Liver (tissue), 9 donors: ENCODE results near the gene MAMDC2. TPM values are rescaled to one million over a fixed set of nuclear protein-coding genes. Genes with fewer than 3 reads are reported as not detected.
A peak's percentile ranks its signal among the peaks of the same experiment; 100 is the strongest.

Source experiments
- DNase-seq: peaks from one replicate; pipeline ENCODE4 v3.0.0-alpha.2; 2017; ENCODE audit warnings: low spot score
- H3K27ac ChIP-seq, 2 donors: one replicate each; pipeline ENCODE4 v1.7.0; 2013; ENCODE audit warnings: inconsistent platforms in 2 of 2, low read length in 2 of 2, control low read depth in 1 of 2, low read depth in 1 of 2, mild to moderate bottlenecking in 1 of 2
- H3K27me3 ChIP-seq, 4 donors: one replicate each; pipeline versions ENCODE4 v1.6.1 to v1.7.0; 2013; ENCODE audit warnings: low read length in 3 of 4, inconsistent platforms in 1 of 4, mild to moderate bottlenecking in 1 of 4, moderate library complexity in 1 of 4; ENCODE audit not compliant: control insufficient read depth in 4 of 4, insufficient read depth in 4 of 4
- H3K36me3 ChIP-seq, 4 donors: one replicate each; pipeline versions ENCODE4 v1.6.1 to v1.7.0; 2013; ENCODE audit warnings: low read length in 3 of 4, mild to moderate bottlenecking in 3 of 4, low read depth in 1 of 4, moderate library complexity in 1 of 4; ENCODE audit not compliant: control insufficient read depth in 4 of 4, insufficient read depth in 3 of 4
- H3K4me1 ChIP-seq, 4 donors: one replicate each; pipeline versions ENCODE4 v1.6.1 to v1.7.0; 2013; ENCODE audit warnings: low read length in 3 of 4, mild to moderate bottlenecking in 3 of 4, moderate library complexity in 1 of 4; ENCODE audit not compliant: control insufficient read depth in 4 of 4, insufficient read depth in 4 of 4
- H3K4me3 ChIP-seq, 3 donors: one replicate each; pipeline versions ENCODE4 v1.6.1 to v1.7.0; 2013; ENCODE audit warnings: low read length in 3 of 3, control low read depth in 1 of 3, low read depth in 1 of 3, mild to moderate bottlenecking in 1 of 3
- H3K9ac ChIP-seq, 2 donors: one replicate each; pipeline ENCODE4 v1.7.0; 2013; ENCODE audit warnings: low read length in 2 of 2, mild to moderate bottlenecking in 2 of 2, moderate library complexity in 2 of 2, control low read depth in 1 of 2, low read depth in 1 of 2
- H3K9me3 ChIP-seq, 4 donors: one replicate each; pipeline versions ENCODE4 v1.6.1 to v1.7.0; 2013; ENCODE audit warnings: low read length in 3 of 4; ENCODE audit not compliant: control insufficient read depth in 4 of 4
- ATF3 ChIP-seq: IDR thresholded peaks from 2 replicates; pipeline ENCODE4 v1.6.1; 2016; ENCODE audit warnings: antibody characterized with exemption
- CTCF ChIP-seq: fragments of 150-350 bp; IDR thresholded peaks from 2 replicates; pipeline ENCODE4 v1.5.1; 2017; ENCODE audit warnings: improper control_type of control experiment, low read depth, low read length; ENCODE audit not compliant: missing input control
- FOXA2 ChIP-seq: IDR thresholded peaks from 2 replicates; pipeline ENCODE4 v1.6.1; 2016; ENCODE audit warnings: antibody characterized with exemption
- GABPA ChIP-seq, 2 donors: IDR thresholded peaks in 1 of 2; conservative IDR thresholded peaks in 1 of 2; 2 replicates each; pipeline ENCODE4 v1.6.1; 2016; ENCODE audit warnings: antibody characterized with exemption in 2 of 2, mild to moderate bottlenecking in 1 of 2, moderate library complexity in 1 of 2
- HNF4G ChIP-seq: IDR thresholded peaks from 2 replicates; pipeline ENCODE4 v1.6.1; 2016; ENCODE audit warnings: antibody characterized with exemption
- NR2F2 ChIP-seq: IDR thresholded peaks from 2 replicates; pipeline ENCODE4 v1.6.1; 2016; ENCODE audit warnings: antibody characterized with exemption
- RAD21 ChIP-seq, 2 donors: IDR thresholded peaks; 2 replicates each; pipeline ENCODE4 v1.6.1; 2016; ENCODE audit warnings: antibody characterized with exemption in 2 of 2, mild to moderate bottlenecking in 2 of 2
- RXRA ChIP-seq, 2 donors: IDR thresholded peaks; 2 replicates each; pipeline ENCODE4 v1.6.1; 2017 to 2018; ENCODE audit warnings: antibody characterized with exemption in 2 of 2, mild to moderate bottlenecking in 1 of 2
- SP1 ChIP-seq: IDR thresholded peaks from 2 replicates; pipeline ENCODE4 v1.6.1; 2018; ENCODE audit warnings: antibody characterized with exemption, mild to moderate bottlenecking
- TAF1 ChIP-seq: conservative IDR thresholded peaks from 2 replicates; pipeline ENCODE4 v1.6.1; 2016; ENCODE audit warnings: antibody characterized with exemption, mild to moderate bottlenecking
- YY1 ChIP-seq: IDR thresholded peaks from 2 replicates; pipeline ENCODE4 v1.6.1; 2016; ENCODE audit warnings: antibody characterized with exemption, mild to moderate bottlenecking
- WGBS: extraction: QIAGEN DNeasy Blood & Tissue Kit; methylation state at CpG from one replicate; pipeline ENCODE4 v1.1.7; 2013; 5-methylcytosine and 5-hydroxymethylcytosine counted together
- polyA plus RNA-seq, 2 donors: library from polyadenylated mRNA; stranded (reverse) in 1 of 2; unstranded in 1 of 2; fragments of 200-250 nt in 1 of 2; fragments of >200 nt in 1 of 2; fragmentation: Nextera tagmentation in 1 of 2; extraction: Ambion mirVana in 1 of 2; gene quantifications; one replicate each; pipeline versions ENCODE4 v1.2.1 to v1.2.3, GENCODE V29; 2013 to 2015
- total RNA-seq, 2 donors: library from RNA; depleted of rRNA; stranded (reverse); fragments of >200 nt; gene quantifications; one replicate each; pipeline ENCODE4 v1.2.3, GENCODE V29; 2014
- TF ChIP-seq, protein P1 (sequence below): IDR thresholded peaks from 2 replicates; pipeline ENCODE4 v1.6.1; 2016; ENCODE audit warnings: antibody characterized with exemption, mild to moderate bottlenecking
- donor health status: healthy.
- donor health status: healthy.
- donor health status: healthy.
- donor health status: healthy.
- donor health status: healthy.

The MAMDC2 gene
- total and polyA plus RNA-seq, 4 donors: 0.28 to 4.4 (median 1.0) TPM

DNA sequence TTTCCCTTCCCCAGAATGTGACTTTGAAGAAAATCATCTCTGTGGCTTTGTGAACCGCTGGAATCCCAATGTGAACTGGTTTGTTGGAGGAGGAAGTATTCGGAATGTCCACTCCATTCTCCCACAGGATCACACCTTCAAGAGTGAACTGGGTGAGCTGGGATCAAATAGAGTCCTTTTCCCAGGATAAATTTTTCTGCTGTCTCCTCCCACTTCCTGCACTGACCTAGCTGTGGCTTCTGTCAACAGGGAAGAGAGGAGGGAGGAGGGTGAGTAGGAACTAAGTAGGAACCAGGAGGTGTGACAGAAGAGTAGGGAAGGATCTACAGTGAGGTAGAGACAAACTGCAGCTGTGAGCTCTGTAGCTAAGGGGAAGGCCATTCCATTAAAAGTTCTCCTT is 69.3 kb downstream of the MAMDC2 start:
- Histone ChIP-seq H3K9me3 (no peaks in the 10 kb centered on the region), H3K9ac (no peak overlapping the region), H3K36me3 (no peaks in the 10 kb centered on the region), H3K4me1 (no peaks in the 10 kb centered on the region), H3K27me3 (no peaks in the 10 kb centered on the region), H3K27ac (no peak overlapping the region), H3K4me3 (no peak overlapping the region)
- WGBS: 91% methylated on average over 2 of the region's 2 CpGs
- no peak for DNase-seq
- TF ChIP-seq FOXA2: no peak
- TF ChIP-seq, protein P1, sequence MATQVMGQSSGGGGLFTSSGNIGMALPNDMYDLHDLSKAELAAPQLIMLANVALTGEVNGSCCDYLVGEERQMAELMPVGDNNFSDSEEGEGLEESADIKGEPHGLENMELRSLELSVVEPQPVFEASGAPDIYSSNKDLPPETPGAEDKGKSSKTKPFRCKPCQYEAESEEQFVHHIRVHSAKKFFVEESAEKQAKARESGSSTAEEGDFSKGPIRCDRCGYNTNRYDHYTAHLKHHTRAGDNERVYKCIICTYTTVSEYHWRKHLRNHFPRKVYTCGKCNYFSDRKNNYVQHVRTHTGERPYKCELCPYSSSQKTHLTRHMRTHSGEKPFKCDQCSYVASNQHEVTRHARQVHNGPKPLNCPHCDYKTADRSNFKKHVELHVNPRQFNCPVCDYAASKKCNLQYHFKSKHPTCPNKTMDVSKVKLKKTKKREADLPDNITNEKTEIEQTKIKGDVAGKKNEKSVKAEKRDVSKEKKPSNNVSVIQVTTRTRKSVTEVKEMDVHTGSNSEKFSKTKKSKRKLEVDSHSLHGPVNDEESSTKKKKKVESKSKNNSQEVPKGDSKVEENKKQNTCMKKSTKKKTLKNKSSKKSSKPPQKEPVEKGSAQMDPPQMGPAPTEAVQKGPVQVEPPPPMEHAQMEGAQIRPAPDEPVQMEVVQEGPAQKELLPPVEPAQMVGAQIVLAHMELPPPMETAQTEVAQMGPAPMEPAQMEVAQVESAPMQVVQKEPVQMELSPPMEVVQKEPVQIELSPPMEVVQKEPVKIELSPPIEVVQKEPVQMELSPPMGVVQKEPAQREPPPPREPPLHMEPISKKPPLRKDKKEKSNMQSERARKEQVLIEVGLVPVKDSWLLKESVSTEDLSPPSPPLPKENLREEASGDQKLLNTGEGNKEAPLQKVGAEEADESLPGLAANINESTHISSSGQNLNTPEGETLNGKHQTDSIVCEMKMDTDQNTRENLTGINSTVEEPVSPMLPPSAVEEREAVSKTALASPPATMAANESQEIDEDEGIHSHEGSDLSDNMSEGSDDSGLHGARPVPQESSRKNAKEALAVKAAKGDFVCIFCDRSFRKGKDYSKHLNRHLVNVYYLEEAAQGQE: no peak
- no peak for TF ChIP-seq CTCF
- no peak for TF ChIP-seq YY1
- no peak for TF ChIP-seq NR2F2
- no peak for TF ChIP-seq RXRA (IDR thresholded peaks at IDR 0.05)
- no peak for TF ChIP-seq TAF1
- TF ChIP-seq RAD21 (IDR thresholded peaks at IDR 0.05): no peak

GRCh38 chr9:70113403-70114022 is 69.9 kb downstream of the MAMDC2 start:
- H3K9ac ChIP-seq: no peak overlapping the region
- 63% methylated on average over 4 of the region's 4 CpGs for WGBS
- no peak for DNase-seq
- no peaks in the 10 kb centered on the region for H3K27me3 ChIP-seq
- no peaks in the 10 kb centered on the region for H3K9me3 ChIP-seq
- no peak overlapping the region for H3K27ac ChIP-seq
- no peaks in the 10 kb centered on the region for H3K36me3 ChIP-seq
- TF ChIP-seq CTCF (peak; percentile 68), SP1 (no peak), RAD21 (IDR thresholded peaks at IDR 0.05) (peak; percentile 86 to 90), ATF3 (no peak), HNF4G (no peak), GABPA (IDR thresholded peaks at IDR 0.05 in 1 of 2, conservative IDR thresholded peaks at IDR 0.05 in 1 of 2) (no peak)
- H3K4me1 ChIP-seq: no peaks in the 10 kb centered on the region
- no peak overlapping the region for H3K4me3 ChIP-seq
